HUES64 (cell line): ENCODE data around the gene PLCG2.
A peak's percentile ranks its signal among the peaks of the same experiment; 100 is the strongest.

Experiments used
- H3K27ac ChIP-seq: 2 replicates; pipeline ENCODE4 v1.7.0; 2013; ENCODE audit warnings: low read depth, low read length, inconsistent platforms
- H3K27me3 ChIP-seq: 2 replicates; pipeline ENCODE4 v1.6.1; 2013; ENCODE audit warnings: mild to moderate bottlenecking, low read length; ENCODE audit not compliant: insufficient read depth
- H3K36me3 ChIP-seq: 2 replicates; pipeline ENCODE4 v1.6.1; 2013; ENCODE audit warnings: mild to moderate bottlenecking, low read length; ENCODE audit not compliant: insufficient read depth
- H3K4me1 ChIP-seq: 2 replicates; pipeline ENCODE4 v1.6.1; 2013; ENCODE audit warnings: mild to moderate bottlenecking, low read length, moderate library complexity; ENCODE audit not compliant: insufficient read depth
- H3K4me3 ChIP-seq: 2 replicates; pipeline ENCODE4 v1.5.1; 2013; ENCODE audit warnings: mild to moderate bottlenecking, low read length, moderate library complexity
- H3K9ac ChIP-seq: 2 replicates; pipeline ENCODE4 v1.6.1; 2013; ENCODE audit warnings: mild to moderate bottlenecking, low read depth, low read length
- H3K9me3 ChIP-seq: 2 replicates; pipeline ENCODE4 v1.6.1; 2013; ENCODE audit warnings: low read depth, low read length; ENCODE audit not compliant: insufficient read depth
- WGBS: fragments of 150-250, 120-280 bp; methylation state at CpG from one replicate; pipeline ENCODE4 v1.1.7; 2013; ENCODE audit warnings: missing lambda C conversion rate; 5-methylcytosine and 5-hydroxymethylcytosine counted together

PLCG2 gene

GRCh38 chr16:81808933-81809480 lies 29.9 kb downstream of the PLCG2 start:
- no peak overlapping the region for H3K27ac ChIP-seq
- H3K4me1 ChIP-seq: no peaks in the 10 kb centered on the region; the same call in 1 of the 2 replicates
- H3K9me3 ChIP-seq: no peaks in the 10 kb centered on the region
- no peaks in the 10 kb centered on the region for H3K36me3 ChIP-seq
- WGBS: 93% methylated on average over 3 of the region's 3 CpGs
- H3K4me3 ChIP-seq: no peak overlapping the region
- H3K9ac ChIP-seq: no peak overlapping the region
- no peaks in the 10 kb centered on the region for H3K27me3 ChIP-seq

GRCh38 chr16:81809567-81809966 lies 30.5 kb downstream of the PLCG2 start:
- H3K9ac ChIP-seq: no peak overlapping the region
- H3K27ac ChIP-seq: no peak overlapping the region
- no peaks in the 10 kb centered on the region; the same call in 1 of the 2 replicates for H3K4me1 ChIP-seq
- H3K27me3 ChIP-seq: no peaks in the 10 kb centered on the region
- H3K9me3 ChIP-seq: no peaks in the 10 kb centered on the region
- no peak overlapping the region for H3K4me3 ChIP-seq
- no peaks in the 10 kb centered on the region for H3K36me3 ChIP-seq
- 79% methylated on average over 4 of the region's 4 CpGs for WGBS

- WGBS: 91% methylated on average over 2 of the region's 2 CpGs
- Histone ChIP-seq H3K9ac (no peak overlapping the region), H3K4me3 (no peak overlapping the region), H3K4me1 (peaks cover 5% of the 10 kb centered on the region), H3K9me3 (no peaks in the 10 kb centered on the region), H3K27me3 (no peaks in the 10 kb centered on the region), H3K36me3 (no peaks in the 10 kb centered on the region), H3K27ac (no peak overlapping the region)
Observed at GRCh38 chr16:81810361-81810760, 31.3 kb downstream of the PLCG2 start.

- Histone ChIP-seq H3K4me3 (no peak overlapping the region), H3K27me3 (no peaks in the 10 kb centered on the region), H3K27ac (no peak overlapping the region), H3K9me3 (no peaks in the 10 kb centered on the region), H3K36me3 (no peaks in the 10 kb centered on the region), H3K9ac (no peak overlapping the region), H3K4me1 (peaks cover 8% of the 10 kb centered on the region)
- 94% methylated on average over 10 of the region's 10 CpGs for WGBS
Observed at GRCh38 chr16:81810894-81811538, 31.9 kb downstream of the PLCG2 start.

- no peak overlapping the region for H3K9ac ChIP-seq
- H3K27me3 ChIP-seq: no peaks in the 10 kb centered on the region
- no peak overlapping the region for H3K27ac ChIP-seq
- H3K9me3 ChIP-seq: no peaks in the 10 kb centered on the region
- H3K36me3 ChIP-seq: no peaks in the 10 kb centered on the region
- WGBS: 94% methylated on average over 2 of the region's 2 CpGs
- H3K4me1 ChIP-seq: peaks cover 8% of the 10 kb centered on the region
- H3K4me3 ChIP-seq: no peak overlapping the region
Observed at GRCh38 chr16:81813648-81814047, 34.6 kb downstream of the PLCG2 start.

GRCh38 chr16:81814751-81815428 lies 35.8 kb downstream of the PLCG2 start:
- H3K4me3 ChIP-seq: no peak overlapping the region
- H3K27me3 ChIP-seq: no peaks in the 10 kb centered on the region
- no peak overlapping the region for H3K9ac ChIP-seq
- peak overlapping the region; percentile 13; the same call in 1 of the 2 replicates for H3K27ac ChIP-seq
- 93% methylated on average over 5 of the region's 5 CpGs for WGBS
- H3K9me3 ChIP-seq: no peaks in the 10 kb centered on the region
- peaks cover 8% of the 10 kb centered on the region for H3K4me1 ChIP-seq
- no peaks in the 10 kb centered on the region for H3K36me3 ChIP-seq

GRCh38 chr16:81815429-81815766 lies 36.3 kb downstream of the PLCG2 start:
- H3K4me1 ChIP-seq: peaks cover 8% of the 10 kb centered on the region

GRCh38 chr16:81816351-81816750 lies 37.3 kb downstream of the PLCG2 start:
- no peaks in the 10 kb centered on the region for H3K27me3 ChIP-seq
- no peak overlapping the region for H3K27ac ChIP-seq
- no peak overlapping the region for H3K9ac ChIP-seq
- WGBS: 96% methylated on average over 2 of the region's 2 CpGs
- H3K4me3 ChIP-seq: no peak overlapping the region
- no peaks in the 10 kb centered on the region for H3K9me3 ChIP-seq
- H3K36me3 ChIP-seq: no peaks in the 10 kb centered on the region
- H3K4me1 ChIP-seq: peaks cover 12% of the 10 kb centered on the region

More at GRCh38 chr16:81815429-81815766, 36.3 kb downstream of the PLCG2 start:
- 77% methylated on average over 5 of the region's 5 CpGs for WGBS
- Histone ChIP-seq H3K4me3 (no peak overlapping the region), H3K36me3 (no peaks in the 10 kb centered on the region), H3K9ac (no peak overlapping the region), H3K27ac (peak overlapping the region; percentile 13; the same call in 1 of the 2 replicates), H3K27me3 (no peaks in the 10 kb centered on the region), H3K9me3 (no peaks in the 10 kb centered on the region)

GRCh38 chr16:81816793-81817210 lies 37.7 kb downstream of the PLCG2 start:
- Histone ChIP-seq H3K36me3 (no peaks in the 10 kb centered on the region), H3K9me3 (no peaks in the 10 kb centered on the region), H3K4me1 (peaks cover 16% of the 10 kb centered on the region), H3K27ac (no peak overlapping the region), H3K27me3 (no peaks in the 10 kb centered on the region), H3K4me3 (no peak overlapping the region), H3K9ac (no peak overlapping the region)
- WGBS: 93% methylated on average over 8 of the region's 8 CpGs

GRCh38 chr16:81817296-81817695 lies 38.2 kb downstream of the PLCG2 start:
- Histone ChIP-seq H3K4me3 (no peak overlapping the region), H3K27me3 (no peaks in the 10 kb centered on the region), H3K9me3 (no peaks in the 10 kb centered on the region), H3K27ac (no peak overlapping the region), H3K36me3 (no peaks in the 10 kb centered on the region), H3K4me1 (peaks cover 18% of the 10 kb centered on the region), H3K9ac (no peak overlapping the region)
- 95% methylated on average over 7 of the region's 8 CpGs for WGBS

GRCh38 chr16:81817789-81818567 lies 38.9 kb downstream of the PLCG2 start:
- peaks cover 22% of the 10 kb centered on the region for H3K4me1 ChIP-seq
- H3K4me3 ChIP-seq: no peak overlapping the region
- H3K9me3 ChIP-seq: no peaks in the 10 kb centered on the region
- 84% methylated on average over 12 of the region's 12 CpGs for WGBS
- no peak overlapping the region for H3K27ac ChIP-seq
- no peak overlapping the region for H3K9ac ChIP-seq
- H3K36me3 ChIP-seq: no peaks in the 10 kb centered on the region
- no peaks in the 10 kb centered on the region for H3K27me3 ChIP-seq
